Ovary (tissue), 3 donors: Measurements from ENCODE around the gene PGD.

Source experiments
- CTCF ChIP-seq, 3 donors: fragments of 450-650 bp in 2 of 3; fragments of 200-600 bp in 1 of 3; IDR thresholded peaks; one replicate each; pipeline versions ENCODE4 v1.5.1 to v1.8.0; 2016 to 2022; ENCODE audit warnings: antibody characterized with exemption in 3 of 3, mild to moderate bottlenecking in 1 of 3
- EP300 ChIP-seq: sonication (generic); formaldehyde crosslinking; IDR thresholded peaks from one replicate; pipeline ENCODE4 v1.6.1; 2017; ENCODE audit warnings: antibody characterized with exemption
- donor health status: DM: no; HTN: no; CAD: no.

- TF ChIP-seq CTCF (IDR thresholded peaks at IDR 0.05) = no peak
- no peak for TF ChIP-seq EP300
Measured at GRCh38 chr1:10421637-10422036, 22.8 kb downstream of the PGD start.
